Neural cell (in vitro differentiated cells): Measurements from ENCODE around the gene FDPS.

Experiments used
- CTCF ChIP-seq: fragments of 450-650 bp; IDR thresholded peaks from 2 replicates; pipeline ENCODE4 v1.5.1; 2014; ENCODE audit warnings: antibody characterized with exemption, mild to moderate bottlenecking, moderate library complexity; ENCODE audit not compliant: poor library complexity, severe bottlenecking
- EP300 ChIP-seq: fragments of 450-650 bp; conservative IDR thresholded peaks from 2 replicates; pipeline ENCODE4 v1.6.1; 2014; ENCODE audit warnings: antibody characterized with exemption, mild to moderate bottlenecking, moderate library complexity; ENCODE audit not compliant: poor library complexity, severe bottlenecking
- EZH2 ChIP-seq: fragments of 200-600, 300-800 bp; shearing (Covaris generic), sonication (generic); IDR thresholded peaks from 2 replicates; pipeline ENCODE4 v1.6.1; 2014; ENCODE audit warnings: antibody characterized with exemption, low read length, borderline replicate concordance, mild to moderate bottlenecking; ENCODE audit not compliant: insufficient read depth, poor library complexity, severe bottlenecking
- POLR2AphosphoS5 ChIP-seq: IDR thresholded peaks from 2 replicates; pipeline ENCODE4 v1.6.1; 2012
- RAD21 ChIP-seq: fragments of 450-650 bp; conservative IDR thresholded peaks from 2 replicates; pipeline ENCODE4 v1.6.1; 2014; ENCODE audit warnings: antibody characterized with exemption, mild to moderate bottlenecking, moderate library complexity
- REST ChIP-seq: IDR thresholded peaks from 2 replicates; pipeline ENCODE4 v1.6.1; 2012; ENCODE audit warnings: borderline replicate concordance
- TAF1 ChIP-seq: IDR thresholded peaks from 2 replicates; pipeline ENCODE4 v1.6.1; 2012; ENCODE audit warnings: low read depth

DNA sequence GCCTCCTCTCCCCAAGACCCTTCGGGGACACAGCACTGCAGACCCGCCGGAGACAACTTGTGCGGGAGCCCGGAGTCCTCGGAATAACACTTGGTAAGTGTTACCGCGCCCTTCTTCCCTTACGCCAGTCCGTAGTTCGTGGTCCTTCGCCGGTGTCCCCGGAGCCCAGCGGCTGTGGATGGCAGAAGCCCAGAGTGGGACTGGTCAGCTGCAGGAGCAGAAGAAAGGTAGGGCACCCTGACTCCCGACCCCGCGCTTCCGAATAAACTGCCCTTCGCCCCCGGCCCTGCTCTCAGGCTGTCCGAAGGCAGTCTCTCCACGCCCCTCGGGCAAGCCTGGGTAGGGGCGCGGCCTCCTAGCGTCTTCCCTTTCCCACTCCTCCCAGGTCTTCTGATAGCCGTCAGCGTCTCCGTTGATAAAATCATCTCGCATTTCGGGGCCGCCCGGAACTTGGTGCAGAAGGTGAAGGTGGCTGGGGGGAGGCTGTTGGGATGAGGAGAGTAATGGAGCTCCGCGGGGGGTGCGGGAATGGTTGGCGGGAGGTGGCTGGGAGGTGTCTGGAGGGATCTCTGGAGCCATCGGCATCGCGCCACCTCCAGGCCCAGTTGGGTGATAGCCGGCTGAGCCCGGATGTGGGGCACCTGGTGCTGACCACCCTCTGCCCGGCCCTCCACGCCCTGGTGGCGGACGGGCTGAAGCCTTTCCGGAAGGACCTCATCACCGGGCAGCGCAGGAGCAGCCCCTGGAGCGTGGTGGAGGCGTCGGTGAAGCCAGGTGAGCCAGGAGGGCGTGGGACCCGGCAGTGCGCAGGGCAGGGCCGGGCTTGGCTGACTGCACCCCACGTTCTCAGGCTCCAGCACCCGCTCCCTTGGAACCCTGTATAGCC, 16.3 kb downstream of the FDPS start:
- TF ChIP-seq CTCF (peak; percentile 60), POLR2AphosphoS5 (no peak), EZH2 (no peak), TAF1 (no peak), REST (no peak), RAD21 (peak; percentile 24), EP300 (no peak)
